ENCODE data around the gene C1QTNF6. TPM values are rescaled to one million over a fixed set of nuclear protein-coding genes. Genes with fewer than 3 reads are reported as not detected.

Gene C1QTNF6
- polyA plus RNA-seq, 2 of the 4 experiments (the other 2 are of a cell fraction), result 18.6 to 24.5 TPM

DNA sequence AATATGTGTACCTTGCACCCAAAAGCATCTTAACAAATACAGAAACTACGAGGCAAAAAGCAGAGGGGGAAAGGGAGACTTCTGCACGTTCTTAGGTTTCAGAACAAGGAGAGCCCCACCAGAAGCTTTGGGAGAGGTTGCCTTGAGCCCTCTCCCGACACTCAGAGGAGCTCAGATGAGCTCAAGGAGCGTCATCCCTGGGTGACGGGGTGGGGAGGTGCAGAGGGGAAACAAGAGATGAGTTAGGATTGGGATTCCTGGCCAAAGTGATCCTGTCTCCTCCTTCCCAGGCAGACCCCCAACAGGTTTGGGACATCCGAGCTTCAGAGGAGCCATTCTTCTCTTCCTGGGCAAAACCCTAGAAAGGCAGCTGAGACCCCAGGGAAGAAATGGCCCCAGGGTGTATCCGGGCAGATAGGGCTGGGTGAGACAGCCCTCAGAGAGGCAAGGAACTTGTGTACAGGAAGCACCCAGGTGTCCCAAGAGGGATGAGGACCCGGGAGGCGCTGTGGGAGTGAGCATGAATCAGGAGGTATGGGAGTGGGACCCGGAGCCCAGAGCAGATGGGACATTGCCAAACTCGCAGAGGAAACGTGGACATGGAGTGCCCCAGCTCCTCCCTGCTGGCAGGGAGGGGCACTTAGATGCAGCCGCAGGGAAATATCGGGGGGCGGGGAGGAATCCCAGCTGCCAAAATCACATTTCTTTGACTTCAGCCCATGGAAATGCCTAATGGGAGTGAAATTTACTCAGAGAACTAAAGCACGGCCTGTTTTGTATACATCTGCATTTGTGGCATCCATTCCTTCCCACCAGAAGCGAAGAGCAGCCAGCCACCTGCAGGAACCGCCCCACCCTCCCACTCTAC lies 12.4 kb downstream of the C1QTNF6 start:
- Histone ChIP-seq H3K27ac (peak overlapping the region in 1 of 2 experiments; percentile 88; a peak in 4 of 6 replicates), H3K9me3 (no peaks in the 10 kb centered on the region), H3K4me3 (no peak overlapping the region), H3K4me2 (no peak overlapping the region), H3K4me1 (peaks cover 42% of the 10 kb centered on the region)
- ATAC-seq, result no peak
- TF ChIP-seq EHMT2 (IDR thresholded peaks at IDR 0.05; ENCODE audit: low read depth), result no peak
- TF ChIP-seq HMGXB4 (CRISPR knock-in tag; IDR thresholded peaks at IDR 0.05; ENCODE audit: borderline replicate concordance), result no peak
- no peak for TF ChIP-seq CEBPB (IDR thresholded peaks at IDR 0.05)
- no peak for TF ChIP-seq CBX8 (IDR thresholded peaks at IDR 0.05)
- no peak for TF ChIP-seq HDAC2 (IDR thresholded peaks at IDR 0.05)
- no peak for TF ChIP-seq KDM1A (IDR thresholded peaks at IDR 0.05; ENCODE audit: low read depth)
- no peak for TF ChIP-seq MYC (IDR thresholded peaks at IDR 0.05; ENCODE audit: borderline replicate concordance, low read length)
- TF ChIP-seq ESRRA (IDR thresholded peaks at IDR 0.05; ENCODE audit: borderline replicate concordance, low read length), result no peak
- no peak for TF ChIP-seq FOSL2 (IDR thresholded peaks at IDR 0.05)
- no peak for TF ChIP-seq FOSL2 (CRISPR knock-in tag; IDR thresholded peaks at IDR 0.05)
- no peak for TF ChIP-seq POLR2AphosphoS2 (conservative IDR thresholded peaks at IDR 0.05; ENCODE audit: low read length)
- TF ChIP-seq JUN (IDR thresholded peaks at IDR 0.05), result no peak
- no peak for TF ChIP-seq HOXB13 (CRISPR knock-in tag; IDR thresholded peaks at IDR 0.05; ENCODE audit: low read depth)
- TF ChIP-seq ELK1 (IDR thresholded peaks at IDR 0.05; ENCODE audit: low read depth, low read length), result no peak
- no peak for TF ChIP-seq HEYL (CRISPR knock-in tag; IDR thresholded peaks at IDR 0.05)
- TF ChIP-seq FOXS1 (CRISPR knock-in tag; IDR thresholded peaks at IDR 0.05), result no peak
- ChIA-PET POLR2A (interaction anchor here (1.4 kb wide), 1 partner anchor 24 kb away, joined by 4 read pairs; no protein-coding TSS in a partner anchor), CTCF (interaction anchor here (0.6 to 4.5 kb wide), 6 partner anchors 9 to 23 kb away, joined by 3 to 38 read pairs (median 4); no protein-coding TSS in a partner anchor)
- no peak for FAIRE-seq
- DNase-seq (ENCODE audit: low read depth in 1 of 2, low spot score in 1 of 2), result no peak
- 79% methylated on average over 18 of the region's 18 CpGs for WGBS (ENCODE audit: missing lambda C conversion rate)

DNA sequence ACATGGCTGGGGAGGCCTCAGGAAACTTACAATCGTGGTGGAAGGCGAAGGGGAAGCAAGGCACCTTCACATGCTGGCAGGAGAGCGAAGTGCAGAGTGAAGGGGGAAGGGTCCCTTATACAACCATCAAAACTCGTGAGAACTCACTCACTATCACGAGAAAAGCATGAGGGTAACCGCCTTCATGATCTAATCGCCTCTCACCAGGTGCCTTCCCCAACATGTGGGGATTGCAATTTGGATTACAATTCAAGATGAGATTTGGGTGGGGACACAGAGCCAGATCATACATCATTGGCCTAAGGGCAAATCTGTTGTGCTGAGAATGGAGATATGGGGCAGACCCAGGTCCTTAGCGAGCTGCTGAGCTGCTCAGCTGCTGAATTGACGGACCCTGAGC lies 13.1 kb downstream of the C1QTNF6 start:
- H3K4me2 ChIP-seq, result no peak overlapping the region
- no peak overlapping the region; a peak in 2 of 6 replicates for H3K27ac ChIP-seq
- DNase-seq (ENCODE audit: low read depth in 1 of 2, low spot score in 1 of 2), result no peak
- TF ChIP-seq USF2 (IDR thresholded peaks at IDR 0.05) (no peak), RAD21 (conservative IDR thresholded peaks at IDR 0.05 in 1 of 2, IDR thresholded peaks at IDR 0.05 in 1 of 2) (no peak), CBX2 (IDR thresholded peaks at IDR 0.05; ENCODE audit: borderline replicate concordance, low read depth) (no peak), RCOR1 (IDR thresholded peaks at IDR 0.05; ENCODE audit: low read depth, low read length) (no peak), EP300 (IDR thresholded peaks at IDR 0.05) (no peak)
- ChIA-PET CTCF (interaction anchor here (0.6 to 4.5 kb wide), 6 partner anchors 8 to 24 kb away, joined by 3 to 38 read pairs (median 4); no protein-coding TSS in a partner anchor), POLR2A (interaction anchor here (1.4 kb wide), 1 partner anchor 25 kb away, joined by 4 read pairs; no protein-coding TSS in a partner anchor)
- H3K4me1 ChIP-seq, result peaks cover 42% of the 10 kb centered on the region
- 90% methylated on average over 9 of the region's 9 CpGs for WGBS (ENCODE audit: missing lambda C conversion rate)
- H3K9me3 ChIP-seq, result no peaks in the 10 kb centered on the region
- no peak for ATAC-seq
- no peak overlapping the region for H3K4me3 ChIP-seq
- no peak for FAIRE-seq

Data from A549 (cell line).